Measurements from ENCODE around the gene ELF2.
"Not testable (repeated sequence)": the region's sequence is repeated elsewhere in the genome, so short reads cannot be mapped to it uniquely, and the experiment has no call there.

The ELF2 gene

DNA sequence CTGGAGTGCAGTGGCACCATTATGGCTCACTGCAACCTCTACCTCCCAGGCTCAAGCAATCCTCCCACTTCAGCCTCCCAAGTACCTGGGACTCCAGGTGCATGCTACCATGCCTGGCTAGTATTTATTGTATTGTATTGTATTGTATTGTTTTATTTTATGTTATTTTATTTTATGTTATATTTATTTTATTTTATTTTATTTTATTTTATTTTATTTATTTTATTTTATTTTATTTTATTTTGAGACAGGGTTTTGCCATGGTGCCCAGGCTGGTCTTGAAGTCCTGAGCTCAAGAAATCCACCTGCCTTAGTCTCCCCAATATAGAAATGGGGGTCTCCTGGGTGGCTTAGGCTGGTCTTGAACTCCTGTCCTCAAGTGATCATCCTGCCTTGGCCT lies 42.6 kb downstream of the ELF2 start:
- TF ChIP-seq, protein P1, sequence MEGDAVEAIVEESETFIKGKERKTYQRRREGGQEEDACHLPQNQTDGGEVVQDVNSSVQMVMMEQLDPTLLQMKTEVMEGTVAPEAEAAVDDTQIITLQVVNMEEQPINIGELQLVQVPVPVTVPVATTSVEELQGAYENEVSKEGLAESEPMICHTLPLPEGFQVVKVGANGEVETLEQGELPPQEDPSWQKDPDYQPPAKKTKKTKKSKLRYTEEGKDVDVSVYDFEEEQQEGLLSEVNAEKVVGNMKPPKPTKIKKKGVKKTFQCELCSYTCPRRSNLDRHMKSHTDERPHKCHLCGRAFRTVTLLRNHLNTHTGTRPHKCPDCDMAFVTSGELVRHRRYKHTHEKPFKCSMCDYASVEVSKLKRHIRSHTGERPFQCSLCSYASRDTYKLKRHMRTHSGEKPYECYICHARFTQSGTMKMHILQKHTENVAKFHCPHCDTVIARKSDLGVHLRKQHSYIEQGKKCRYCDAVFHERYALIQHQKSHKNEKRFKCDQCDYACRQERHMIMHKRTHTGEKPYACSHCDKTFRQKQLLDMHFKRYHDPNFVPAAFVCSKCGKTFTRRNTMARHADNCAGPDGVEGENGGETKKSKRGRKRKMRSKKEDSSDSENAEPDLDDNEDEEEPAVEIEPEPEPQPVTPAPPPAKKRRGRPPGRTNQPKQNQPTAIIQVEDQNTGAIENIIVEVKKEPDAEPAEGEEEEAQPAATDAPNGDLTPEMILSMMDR (conservative IDR thresholded peaks at IDR 0.05): no peak
- no peak for TF ChIP-seq ZFX (IDR thresholded peaks at IDR 0.05)
- H3K27ac ChIP-seq: no peak overlapping the region

DNA sequence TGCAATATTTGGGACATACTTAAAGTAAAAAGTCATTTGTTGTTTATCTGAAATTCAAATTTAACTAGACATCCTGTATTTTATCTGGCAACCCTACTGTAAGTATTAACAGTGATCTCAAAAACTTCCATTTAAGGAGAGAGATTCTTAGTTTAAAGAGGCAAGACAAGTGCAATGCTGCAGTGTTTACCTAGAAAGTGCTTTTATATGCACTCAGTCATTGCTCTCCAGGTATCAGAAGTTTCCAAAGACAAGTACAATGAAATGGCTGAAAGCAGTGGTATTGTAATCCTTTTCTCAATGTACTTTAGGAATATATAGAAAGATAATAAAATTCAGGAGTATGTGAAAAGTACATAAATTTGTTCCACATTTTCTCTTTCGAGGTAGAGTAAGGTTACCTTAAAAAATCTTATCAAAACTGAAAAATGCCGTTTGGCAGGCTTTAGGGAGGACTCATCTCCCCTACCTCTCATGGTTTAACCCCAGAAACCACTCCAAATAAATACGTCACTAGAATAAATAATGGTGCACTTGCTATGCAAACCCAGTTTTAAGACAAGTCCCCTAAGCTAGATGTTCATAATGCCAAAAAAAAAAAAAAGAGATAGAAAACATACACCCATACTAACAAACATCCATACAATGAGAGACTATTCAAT lies 45.7 kb downstream of the ELF2 start:
- no peak overlapping the region for H3K27ac ChIP-seq
- TF ChIP-seq, protein P1 (conservative IDR thresholded peaks at IDR 0.05): no peak
- TF ChIP-seq ZFX (IDR thresholded peaks at IDR 0.05): no peak

DNA sequence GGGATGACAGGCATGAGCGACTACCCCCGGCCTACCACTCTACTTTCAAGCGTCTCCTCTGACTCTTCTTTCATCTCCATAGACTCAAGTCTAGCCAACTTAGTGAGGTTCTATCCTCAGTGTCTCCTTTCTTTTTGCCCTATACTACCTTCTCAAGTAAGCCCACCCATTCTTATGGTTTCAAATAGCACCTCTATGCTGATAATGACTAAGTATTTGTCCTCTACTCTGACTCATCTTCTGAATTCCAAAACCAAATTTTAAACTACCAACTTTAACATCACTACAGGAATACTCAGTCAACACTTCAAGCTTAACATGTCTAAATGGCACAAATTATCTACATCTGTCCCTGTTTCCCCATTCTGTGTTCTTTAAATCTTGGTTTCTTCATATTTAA lies 47.8 kb downstream of the ELF2 start:
- TF ChIP-seq, protein P1 (conservative IDR thresholded peaks at IDR 0.05): no peak
- no peak for TF ChIP-seq ZFX (IDR thresholded peaks at IDR 0.05)
- H3K27ac ChIP-seq: no peak overlapping the region

DNA sequence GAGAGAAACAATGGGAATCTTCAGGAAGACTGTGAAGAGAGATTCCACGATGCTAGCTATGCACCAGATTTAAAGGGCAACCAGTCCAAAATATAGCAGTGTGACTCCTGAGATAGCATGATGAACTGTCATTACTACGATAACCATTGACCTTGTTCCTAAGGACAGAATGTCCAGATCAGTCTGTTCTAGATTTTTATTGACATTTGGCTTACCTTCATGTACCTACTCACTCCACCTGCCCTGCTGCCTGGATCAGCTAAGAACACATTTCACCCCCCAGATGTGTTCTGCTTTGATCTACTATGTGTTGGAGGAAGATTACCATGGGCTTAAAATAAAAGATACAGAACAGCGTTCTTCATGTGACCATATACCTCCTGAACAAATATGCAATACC lies 50.1 kb downstream of the ELF2 start:
- H3K27ac ChIP-seq: no peak overlapping the region
- TF ChIP-seq, protein P1 (conservative IDR thresholded peaks at IDR 0.05): no peak

DNA sequence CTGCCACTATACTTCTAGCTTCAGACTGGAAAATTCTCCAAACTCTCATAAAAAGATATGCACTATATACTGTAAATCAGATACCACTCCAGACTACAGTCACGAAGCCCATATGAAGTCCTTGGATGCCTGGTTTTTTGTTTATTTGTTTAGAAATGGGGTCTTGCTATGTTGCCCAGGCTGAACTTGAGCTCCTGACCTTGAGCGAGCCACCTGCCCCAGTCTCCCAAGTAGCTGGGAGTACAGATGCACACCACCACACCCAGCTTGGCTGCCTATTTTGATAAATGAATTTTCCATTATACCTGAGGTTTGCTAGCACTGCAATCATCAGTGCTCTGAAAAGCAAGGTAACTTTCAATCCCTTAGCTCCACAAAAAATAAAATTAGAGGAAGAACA lies 53.1 kb downstream of the ELF2 start:
- no peak for TF ChIP-seq ZFX (IDR thresholded peaks at IDR 0.05)
- no peak overlapping the region for H3K27ac ChIP-seq

DNA sequence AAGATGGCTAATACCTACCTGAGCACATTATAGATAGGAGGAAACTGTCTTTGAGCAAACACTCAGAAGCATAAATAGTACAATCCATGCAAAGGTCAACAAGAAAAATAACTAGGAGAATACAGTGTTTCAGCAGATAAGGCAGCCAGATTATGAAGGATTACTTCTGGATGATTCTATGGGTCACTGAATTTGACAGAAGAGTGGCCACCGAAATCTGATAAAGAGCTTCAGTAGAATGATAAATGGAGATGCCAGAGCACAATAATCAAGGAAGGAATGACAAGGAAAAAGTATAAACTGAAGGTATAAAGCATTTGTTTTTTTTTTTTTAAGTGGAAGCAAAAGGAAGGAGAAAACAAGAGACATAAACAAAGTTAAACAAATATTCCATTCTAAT lies 58.7 kb downstream of the ELF2 start:
- TF ChIP-seq, protein P1 (conservative IDR thresholded peaks at IDR 0.05): no peak
- no peak for TF ChIP-seq ZFX (IDR thresholded peaks at IDR 0.05)
- H3K27ac ChIP-seq: no peak overlapping the region

DNA sequence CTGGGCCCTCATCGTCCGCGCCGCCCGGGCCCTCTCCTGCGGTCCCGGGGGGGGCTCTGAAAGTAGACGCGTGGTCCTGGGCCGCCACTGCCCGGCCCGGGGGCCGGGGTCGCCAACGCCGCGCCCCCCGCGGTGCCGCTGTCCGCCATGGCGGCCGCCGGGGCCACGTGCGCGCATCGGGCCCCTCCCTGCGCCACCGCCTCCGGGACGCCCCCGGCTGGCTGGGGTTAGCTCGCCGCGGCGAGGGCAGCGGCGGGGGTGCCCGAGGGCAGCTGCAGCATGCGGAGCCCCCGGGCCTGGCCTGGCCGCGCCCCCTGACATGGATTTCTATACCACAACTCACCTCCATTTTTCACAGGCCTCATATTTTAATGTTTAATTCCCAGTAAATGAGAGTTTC lies 61.8 kb downstream of the ELF2 start:
- no peak overlapping the region for H3K27ac ChIP-seq
- TF ChIP-seq, protein P1 (conservative IDR thresholded peaks at IDR 0.05): no peak
- TF ChIP-seq ZFX (IDR thresholded peaks at IDR 0.05): no peak

DNA sequence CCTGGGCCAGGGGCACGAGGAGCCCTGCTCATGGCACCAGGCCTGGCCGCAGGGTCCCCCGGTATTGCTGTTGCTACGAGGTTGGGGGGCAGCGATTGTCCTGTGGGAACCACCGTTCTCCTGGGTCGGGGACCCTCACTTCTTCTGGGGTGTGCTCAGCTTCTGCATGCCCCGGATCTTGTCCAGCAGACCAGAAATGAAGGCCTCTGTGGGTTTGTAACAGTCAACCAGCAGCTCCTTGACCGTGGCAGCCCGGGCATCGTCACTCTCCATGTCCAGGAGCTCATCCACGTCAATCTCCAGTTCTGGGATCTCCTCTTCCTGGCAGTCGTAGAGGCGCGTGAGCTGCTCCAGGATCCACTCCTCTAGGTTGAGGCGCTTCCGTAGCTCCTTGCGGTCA lies 62.2 kb downstream of the ELF2 start:
- H3K27ac ChIP-seq: not testable (repeated sequence)

Measured in C4-2B (cell line).